Measurements from ENCODE around the gene SEC24C. TPM values are rescaled to one million over a fixed set of nuclear protein-coding genes. Genes with fewer than 3 reads are reported as not detected.
A peak's percentile ranks its signal among the peaks of the same experiment; 100 is the strongest.
"Not testable (repeated sequence)": the region's sequence is repeated elsewhere in the genome, so short reads cannot be mapped to it uniquely, and the experiment has no call there.

Gene SEC24C
- total RNA-seq, 1 donor from 2014 or later: 96.5 TPM

DNA sequence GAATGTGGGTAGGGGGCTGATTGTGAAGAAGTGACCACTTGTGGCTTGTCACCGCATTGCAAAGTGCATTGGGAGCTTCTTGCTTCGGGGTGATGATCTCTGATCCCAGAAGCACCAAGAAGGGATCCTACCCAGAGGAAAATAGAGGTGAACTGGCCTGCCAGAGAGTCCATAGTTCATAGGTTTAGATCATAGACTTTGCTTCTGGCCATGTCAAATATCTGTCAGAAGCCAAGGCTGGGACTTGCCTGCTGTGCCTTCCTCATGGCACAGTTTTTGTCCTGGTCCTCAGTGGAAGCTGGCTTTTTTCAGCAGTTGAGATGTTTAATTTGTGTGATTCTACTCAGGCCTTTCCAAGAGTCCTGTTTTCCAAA, 42.3 kb downstream of the SEC24C start:
- H3K4me1 Mint-ChIP-seq (ENCODE audit: low read depth): peaks cover 33% of the 10 kb centered on the region
- DNase-seq (ENCODE audit: low spot score, unreplicated experiment): no peak
- H3K36me3 Mint-ChIP-seq (ENCODE audit: insufficient read depth): peaks cover 9% of the 10 kb centered on the region
- TF ChIP-seq, protein P1, sequence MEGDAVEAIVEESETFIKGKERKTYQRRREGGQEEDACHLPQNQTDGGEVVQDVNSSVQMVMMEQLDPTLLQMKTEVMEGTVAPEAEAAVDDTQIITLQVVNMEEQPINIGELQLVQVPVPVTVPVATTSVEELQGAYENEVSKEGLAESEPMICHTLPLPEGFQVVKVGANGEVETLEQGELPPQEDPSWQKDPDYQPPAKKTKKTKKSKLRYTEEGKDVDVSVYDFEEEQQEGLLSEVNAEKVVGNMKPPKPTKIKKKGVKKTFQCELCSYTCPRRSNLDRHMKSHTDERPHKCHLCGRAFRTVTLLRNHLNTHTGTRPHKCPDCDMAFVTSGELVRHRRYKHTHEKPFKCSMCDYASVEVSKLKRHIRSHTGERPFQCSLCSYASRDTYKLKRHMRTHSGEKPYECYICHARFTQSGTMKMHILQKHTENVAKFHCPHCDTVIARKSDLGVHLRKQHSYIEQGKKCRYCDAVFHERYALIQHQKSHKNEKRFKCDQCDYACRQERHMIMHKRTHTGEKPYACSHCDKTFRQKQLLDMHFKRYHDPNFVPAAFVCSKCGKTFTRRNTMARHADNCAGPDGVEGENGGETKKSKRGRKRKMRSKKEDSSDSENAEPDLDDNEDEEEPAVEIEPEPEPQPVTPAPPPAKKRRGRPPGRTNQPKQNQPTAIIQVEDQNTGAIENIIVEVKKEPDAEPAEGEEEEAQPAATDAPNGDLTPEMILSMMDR (IDR thresholded peaks at IDR 0.05; ENCODE audit: unreplicated experiment): no peak
- H3K27ac Mint-ChIP-seq: peak overlapping the region; percentile 91
- no peaks in the 10 kb centered on the region for H3K27me3 Mint-ChIP-seq
- peak overlapping the region; percentile 100 for H3K4me3 Mint-ChIP-seq (ENCODE audit: low read depth)
- H3K9me3 Mint-ChIP-seq (ENCODE audit: low read depth): no peaks in the 10 kb centered on the region

DNA sequence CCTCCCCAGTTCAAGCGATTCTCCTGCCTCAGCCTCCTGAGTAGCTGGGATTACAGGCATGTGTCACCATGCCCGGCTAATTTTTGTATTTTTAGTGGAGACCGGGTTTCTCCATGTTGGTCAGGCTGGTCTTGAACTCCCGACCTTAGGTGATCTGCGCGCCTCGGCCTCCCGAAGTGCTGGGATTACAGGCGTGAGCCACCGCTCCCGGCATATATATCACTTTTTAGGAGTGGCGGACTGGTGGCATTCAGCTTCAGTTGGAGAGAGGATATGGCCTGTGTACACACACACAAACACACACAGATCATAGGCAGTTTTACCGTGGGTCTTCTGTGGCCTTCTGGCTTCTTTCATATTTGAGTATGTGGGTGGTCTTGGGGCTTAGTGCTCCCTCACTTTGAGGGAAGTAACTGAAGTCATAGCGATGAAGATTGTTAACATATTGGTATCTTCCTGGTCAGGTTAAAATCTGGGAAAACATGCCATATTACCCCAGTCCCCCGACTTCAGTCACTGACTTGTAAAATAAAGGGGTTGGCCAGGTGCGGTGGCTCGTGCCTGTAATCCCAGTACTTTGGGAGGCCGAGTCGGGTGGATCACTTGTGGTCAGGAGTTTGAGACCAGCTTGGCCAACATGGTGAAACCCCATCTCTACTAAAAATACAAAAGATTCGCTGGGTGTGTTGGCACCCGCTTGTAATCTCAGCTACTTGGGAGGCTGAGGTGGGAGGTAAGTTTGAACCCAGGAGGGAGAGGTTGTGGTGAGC, 43.0 kb downstream of the SEC24C start:
- H3K27me3 Mint-ChIP-seq; H3K9me3 Mint-ChIP-seq (ENCODE audit: low read depth); DNase-seq (ENCODE audit: low spot score, unreplicated experiment); H3K36me3 Mint-ChIP-seq (ENCODE audit: insufficient read depth): not testable (repeated sequence)
- Mint-ChIP-seq H3K4me1 (ENCODE audit: low read depth) (peaks cover 30% of the 10 kb centered on the region), H3K4me3 (ENCODE audit: low read depth) (peak overlapping the region; percentile 41), H3K27ac (peak overlapping the region; percentile 45)

DNA sequence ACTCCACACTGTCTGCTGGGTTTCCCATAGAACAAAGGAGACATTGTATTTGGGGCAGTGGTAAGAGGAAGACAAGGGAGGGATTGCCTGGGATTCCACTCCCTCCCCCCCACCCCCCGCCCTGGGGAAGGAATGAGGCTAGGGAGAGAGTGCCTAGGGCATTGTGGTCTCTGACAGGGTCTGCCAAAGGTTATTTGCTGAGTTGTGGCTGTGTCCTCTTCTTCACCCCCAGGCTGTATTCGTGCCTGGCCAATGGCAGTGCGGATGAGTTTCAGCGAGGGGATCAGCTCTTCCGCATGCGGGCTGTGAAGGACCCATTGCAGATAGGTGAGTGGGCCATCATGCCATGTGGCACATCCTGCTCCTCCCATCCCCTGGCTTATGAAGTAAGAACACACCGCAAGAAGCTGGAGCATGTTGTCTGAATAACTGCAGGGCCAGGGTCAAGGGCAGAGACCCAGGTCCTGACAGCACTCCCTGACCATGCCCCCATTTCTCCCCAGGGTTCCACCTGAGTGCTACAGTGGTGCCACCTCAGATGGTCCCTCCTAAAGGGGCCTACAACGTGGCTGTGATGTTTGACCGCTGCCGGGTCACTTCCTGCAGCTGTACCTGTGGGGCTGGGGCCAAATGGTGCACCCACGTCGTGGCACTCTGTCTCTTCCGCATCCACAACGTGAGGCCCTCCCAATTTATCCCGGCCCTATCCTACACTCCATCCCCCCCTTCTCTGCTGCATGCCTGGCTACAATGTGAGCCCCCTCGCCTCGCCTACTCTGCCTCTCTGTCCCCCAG, 44.9 kb downstream of the SEC24C start:
- no peak overlapping the region for H3K27ac Mint-ChIP-seq
- H3K27me3 Mint-ChIP-seq: no peaks in the 10 kb centered on the region
- peaks cover 18% of the 10 kb centered on the region for H3K4me1 Mint-ChIP-seq (ENCODE audit: low read depth)
- peaks cover 14% of the 10 kb centered on the region for H3K36me3 Mint-ChIP-seq (ENCODE audit: insufficient read depth)
- no peaks in the 10 kb centered on the region for H3K9me3 Mint-ChIP-seq (ENCODE audit: low read depth)
- TF ChIP-seq, protein P1 (IDR thresholded peaks at IDR 0.05; ENCODE audit: unreplicated experiment): no peak
- no peak for DNase-seq (ENCODE audit: low spot score, unreplicated experiment)
- no peak overlapping the region for H3K4me3 Mint-ChIP-seq (ENCODE audit: low read depth)

DNA sequence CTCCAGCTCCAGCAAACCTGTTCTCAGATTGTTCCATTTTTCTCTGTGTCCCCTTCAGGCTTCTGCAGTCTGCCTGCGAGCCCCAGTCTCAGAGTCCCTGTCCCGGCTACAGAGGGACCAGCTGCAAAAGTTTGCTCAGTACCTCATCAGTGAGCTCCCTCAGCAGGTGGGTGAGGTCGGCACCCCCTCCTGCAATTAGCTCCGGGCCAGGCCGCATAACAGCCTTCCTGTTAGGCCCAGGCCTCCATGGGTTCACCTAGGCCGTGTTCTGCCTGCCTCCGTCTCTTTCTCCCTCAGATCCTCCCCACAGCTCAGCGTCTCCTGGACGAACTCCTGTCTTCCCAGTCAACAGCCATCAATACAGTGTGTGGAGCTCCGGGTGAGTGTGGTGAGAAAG, 45.5 kb downstream of the SEC24C start:
- H3K27me3 Mint-ChIP-seq: no peaks in the 10 kb centered on the region
- H3K36me3 Mint-ChIP-seq (ENCODE audit: insufficient read depth): peaks cover 16% of the 10 kb centered on the region

DNA sequence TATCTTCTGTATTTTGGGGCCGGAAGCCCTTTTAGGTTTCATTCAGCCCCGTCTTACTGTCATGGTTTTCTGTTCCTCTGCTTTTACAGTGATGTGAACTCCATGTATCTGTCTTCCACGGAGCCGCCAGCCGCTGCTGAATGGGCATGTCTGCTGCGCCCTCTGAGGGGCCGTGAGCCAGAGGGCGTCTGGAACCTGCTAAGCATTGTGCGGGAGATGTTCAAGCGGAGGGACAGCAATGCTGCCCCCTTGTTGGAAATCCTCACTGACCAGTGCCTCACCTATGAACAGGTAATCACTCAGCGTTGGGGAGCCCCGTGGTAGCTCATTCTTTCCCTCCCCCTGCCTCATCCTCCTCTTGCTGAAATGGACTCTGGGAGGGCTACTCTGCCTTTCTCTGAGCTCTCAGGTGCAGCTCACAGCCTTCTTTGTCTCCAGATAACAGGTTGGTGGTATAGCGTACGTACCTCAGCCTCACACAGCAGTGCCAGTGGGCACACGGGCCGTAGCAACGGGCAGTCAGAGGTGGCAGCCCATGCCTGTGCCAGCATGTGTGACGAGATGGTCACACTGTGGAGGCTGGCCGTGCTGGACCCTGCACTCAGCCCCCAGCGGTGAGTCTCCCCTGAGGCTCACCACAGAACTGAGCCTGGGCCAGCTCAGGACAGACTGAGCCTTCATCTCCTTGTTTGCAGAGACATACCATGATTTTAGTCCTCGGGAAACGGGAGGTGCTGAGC, 46.9 kb downstream of the SEC24C start:
- no peak for DNase-seq (ENCODE audit: low spot score, unreplicated experiment)
- Mint-ChIP-seq H3K4me1 (ENCODE audit: low read depth) (peaks cover 11% of the 10 kb centered on the region), H3K9me3 (ENCODE audit: low read depth) (no peaks in the 10 kb centered on the region), H3K36me3 (ENCODE audit: insufficient read depth) (peaks cover 16% of the 10 kb centered on the region), H3K27me3 (no peaks in the 10 kb centered on the region), H3K4me3 (ENCODE audit: low read depth) (no peak overlapping the region), H3K27ac (no peak overlapping the region)
- TF ChIP-seq, protein P1 (IDR thresholded peaks at IDR 0.05; ENCODE audit: unreplicated experiment): no peak

More for the DNA sequence above, 45.5 kb downstream of the SEC24C start:
- H3K9me3 Mint-ChIP-seq (ENCODE audit: low read depth): no peaks in the 10 kb centered on the region
- H3K4me1 Mint-ChIP-seq (ENCODE audit: low read depth): peaks cover 18% of the 10 kb centered on the region
- TF ChIP-seq, protein P1 (IDR thresholded peaks at IDR 0.05; ENCODE audit: unreplicated experiment): no peak
- no peak overlapping the region for H3K4me3 Mint-ChIP-seq (ENCODE audit: low read depth)
- H3K27ac Mint-ChIP-seq: no peak overlapping the region
- no peak for DNase-seq (ENCODE audit: low spot score, unreplicated experiment)
